ENCODE results near the gene ATCAY.

GRCh38 chr19:3923912-3924311 is 43.4 kb downstream of the ATCAY start:
- TF ChIP-seq CTCF (IDR thresholded peaks at IDR 0.05) = no peak
- no peak for TF ChIP-seq EZH2 (IDR thresholded peaks at IDR 0.05)
